NCI-H82 (cell line): ENCODE data around the gene IFI44.

Experiments used
- DNase-seq: peaks from one replicate; lab custom pipeline; 2025; lab: John Stamatoyannopoulos, UW

The IFI44 gene, protein sequence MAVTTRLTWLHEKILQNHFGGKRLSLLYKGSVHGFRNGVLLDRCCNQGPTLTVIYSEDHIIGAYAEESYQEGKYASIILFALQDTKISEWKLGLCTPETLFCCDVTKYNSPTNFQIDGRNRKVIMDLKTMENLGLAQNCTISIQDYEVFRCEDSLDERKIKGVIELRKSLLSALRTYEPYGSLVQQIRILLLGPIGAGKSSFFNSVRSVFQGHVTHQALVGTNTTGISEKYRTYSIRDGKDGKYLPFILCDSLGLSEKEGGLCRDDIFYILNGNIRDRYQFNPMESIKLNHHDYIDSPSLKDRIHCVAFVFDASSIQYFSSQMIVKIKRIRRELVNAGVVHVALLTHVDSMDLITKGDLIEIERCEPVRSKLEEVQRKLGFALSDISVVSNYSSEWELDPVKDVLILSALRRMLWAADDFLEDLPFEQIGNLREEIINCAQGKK

DNA sequence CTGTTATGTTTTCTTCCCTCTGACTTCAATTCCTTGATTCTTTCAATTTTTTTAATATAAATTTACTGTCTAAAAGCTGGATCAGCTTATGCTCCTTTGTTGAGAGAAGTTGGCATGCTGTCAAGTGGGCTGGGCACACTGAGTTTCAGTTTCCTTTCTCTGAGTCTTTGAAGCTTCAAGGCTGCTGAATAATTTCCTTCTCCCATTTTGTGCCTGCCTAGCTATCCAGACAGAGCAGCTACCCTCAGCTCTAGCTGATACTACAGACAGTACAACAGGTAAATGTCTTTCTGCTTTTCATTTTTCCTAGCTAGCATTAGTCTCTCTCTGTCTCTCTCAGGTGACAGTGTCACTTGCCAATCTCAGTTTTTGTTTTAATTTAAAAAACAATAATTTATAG is at the start of gene IFI44:
TSS of gene IFI44 (plus strand) at position 204 of the 400 bp plus-strand sequence. CDS start 365 bp downstream, outside the sequence.
- DNase-seq = peak; percentile 35

DNA sequence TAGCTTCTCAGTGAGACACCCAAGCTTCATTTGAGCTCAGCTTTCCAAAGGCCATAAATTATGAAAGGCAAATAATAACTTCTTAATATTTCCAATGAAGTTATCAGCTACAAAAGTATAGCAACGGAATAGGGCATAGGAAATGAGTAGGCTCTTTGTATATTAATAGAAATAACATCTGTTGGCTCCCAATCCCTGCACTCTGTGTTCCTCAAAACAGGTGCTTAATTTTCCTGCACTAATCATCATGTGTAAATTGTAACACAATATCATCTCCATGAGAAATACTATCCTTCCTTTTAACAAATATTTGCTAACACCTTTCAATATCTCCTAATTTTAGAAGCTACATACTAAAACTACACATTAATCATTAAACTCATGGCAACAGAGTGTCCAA is 48.6 kb upstream of the IFI44 start:
- DNase-seq = no peak

DNA sequence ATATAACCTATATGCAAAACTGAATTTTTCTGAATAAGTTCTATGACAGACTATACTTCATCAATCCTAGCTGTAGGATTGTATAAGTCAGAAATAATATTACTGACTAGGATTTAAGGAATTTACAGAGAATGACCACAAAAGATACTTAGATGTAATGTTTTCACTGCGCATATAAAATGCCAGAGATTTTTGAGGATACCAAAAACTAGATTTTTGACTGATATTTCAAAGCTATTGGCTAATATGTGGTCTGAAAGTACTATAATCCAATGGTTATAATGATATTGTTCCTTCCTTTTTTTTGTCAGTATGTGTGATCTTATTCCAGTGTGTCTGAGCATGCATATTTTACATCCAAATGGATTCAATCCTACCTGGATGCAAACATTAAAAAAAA is 46.4 kb upstream of the IFI44 start:
- no peak for DNase-seq

DNA sequence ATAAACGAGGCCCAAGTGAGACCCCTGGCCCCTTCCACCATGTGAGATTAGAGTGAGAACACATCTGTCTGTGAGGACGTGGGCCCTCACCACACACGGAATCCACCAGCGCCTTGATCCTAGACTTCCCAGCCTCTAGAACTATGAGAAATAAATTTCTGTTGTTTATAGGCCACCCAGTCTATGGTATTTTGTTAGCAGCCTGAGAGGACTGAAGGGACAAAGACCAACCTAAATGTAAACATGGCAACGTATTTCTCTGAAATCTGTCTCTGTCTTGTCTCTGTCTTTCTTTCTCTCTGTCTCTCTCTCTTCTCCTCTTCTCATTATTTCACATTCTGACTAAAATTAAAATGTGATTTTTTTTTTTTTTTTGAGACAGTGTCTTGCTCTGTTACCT is 45.0 kb upstream of the IFI44 start:
- DNase-seq = no peak

DNA sequence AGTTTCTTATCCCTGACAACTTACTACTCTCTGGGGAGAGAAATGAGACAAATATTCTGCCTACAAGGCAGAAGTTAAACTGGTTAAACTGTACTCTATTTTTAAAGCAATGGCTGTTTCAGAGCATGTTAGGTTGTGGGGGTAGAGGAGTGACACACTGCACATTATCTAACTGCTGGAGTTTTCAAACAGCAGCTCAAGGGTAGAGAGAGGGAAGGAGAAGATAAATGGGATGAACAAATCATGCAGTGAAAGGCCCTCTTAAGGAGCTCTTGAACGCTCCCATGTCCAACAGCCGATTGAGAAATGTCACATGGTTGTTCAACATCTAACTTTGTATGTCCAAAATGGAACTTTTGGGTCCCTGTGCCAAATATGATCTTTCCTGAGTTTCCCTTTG is 43.4 kb upstream of the IFI44 start:
- DNase-seq = peak; percentile 11

DNA sequence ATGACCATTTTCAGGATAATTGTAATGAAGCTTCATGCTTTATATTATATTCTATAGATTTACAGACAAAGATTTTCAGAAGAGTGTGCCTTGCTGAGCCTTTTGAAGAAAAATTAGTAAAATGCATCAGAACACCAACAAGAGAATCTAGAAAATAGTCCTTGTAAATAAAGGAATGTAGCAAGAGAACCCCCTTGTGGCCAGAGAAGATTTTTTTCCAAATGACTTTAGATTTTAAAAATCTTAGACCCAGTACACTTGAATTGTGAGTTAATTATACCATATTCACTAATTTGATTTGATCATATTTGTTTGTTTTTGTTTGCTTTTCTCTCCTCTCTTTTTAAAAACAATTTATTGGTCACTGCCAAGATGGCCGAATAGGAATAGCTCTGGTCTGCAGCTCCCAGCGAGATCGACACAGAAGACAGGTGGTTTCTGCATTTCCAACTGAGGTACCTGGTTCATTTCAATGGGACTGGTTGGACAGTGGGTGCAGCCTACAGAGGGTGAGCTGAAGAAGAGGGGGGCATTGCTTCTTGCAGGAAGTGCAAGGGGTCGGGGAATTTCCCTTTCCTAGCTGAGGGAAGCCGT is 42.2 kb upstream of the IFI44 start:
- peak; percentile 60 for DNase-seq

GRCh38 chr1:78607944-78608343 is 41.7 kb upstream of the IFI44 start:
- no peak for DNase-seq

DNA sequence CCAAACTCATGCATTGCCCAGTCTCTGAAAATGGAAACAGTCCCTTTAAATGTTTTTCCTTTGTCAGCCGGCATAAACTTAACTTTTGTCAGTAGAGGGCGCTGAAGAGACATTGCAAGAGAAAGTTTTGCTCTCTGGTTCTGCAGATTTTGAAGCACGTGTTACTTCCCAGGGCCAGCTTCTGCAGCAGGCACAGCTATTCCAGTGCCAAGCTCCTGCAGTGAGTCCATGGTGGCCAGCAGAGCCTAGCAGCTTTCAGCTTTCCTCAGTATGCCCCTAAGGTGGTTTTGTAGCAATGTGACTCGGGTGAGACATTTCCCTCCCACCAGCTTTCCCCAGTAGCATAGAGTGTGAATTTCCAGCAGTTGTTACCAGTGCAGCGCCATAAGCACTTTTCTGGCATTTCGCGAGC is 32.0 kb upstream of the IFI44 start:
- DNase-seq = peak; percentile 93

GRCh38 chr1:78619032-78619431 is 30.6 kb upstream of the IFI44 start:
- DNase-seq = peak; percentile 86

DNA sequence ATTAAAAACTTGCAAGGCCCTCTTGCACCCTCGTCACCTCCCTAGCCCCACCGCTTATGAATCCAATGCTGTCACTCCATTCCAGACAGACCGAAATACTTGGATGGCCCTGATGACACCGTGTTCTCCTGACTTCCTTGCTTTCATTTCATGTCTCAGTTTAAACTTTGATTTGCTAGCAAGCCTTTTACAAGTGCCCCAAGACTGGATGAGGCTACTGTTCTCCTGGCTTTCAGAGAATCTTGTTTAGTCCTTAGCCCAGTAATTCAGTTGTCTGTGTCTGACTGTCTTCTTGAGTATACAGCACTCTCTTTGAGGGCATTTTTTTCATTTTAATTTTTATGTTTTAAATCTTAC is 30.2 kb upstream of the IFI44 start:
- DNase-seq = peak; percentile 72

GRCh38 chr1:78619803-78620579 is 29.6 kb upstream of the IFI44 start, which contains the start of gene IFI44L:
IFI44L (plus strand) TSS chr1:78620448; CDS start chr1:78627916, 7,468 bp downstream.
- DNase-seq = peak; percentile 63

- DNase-seq = no peak
These were observed 29.0 kb upstream of the IFI44 start for GRCh38 chr1:78620666-78621065.

GRCh38 chr1:78622548-78622947 is 27.1 kb upstream of the IFI44 start:
- DNase-seq = no peak

GRCh38 chr1:78624035-78624434 is 25.6 kb upstream of the IFI44 start:
- no peak for DNase-seq

GRCh38 chr1:78627321-78627720 is 22.3 kb upstream of the IFI44 start:
- no peak for DNase-seq

GRCh38 chr1:78630600-78630999 is 19.0 kb upstream of the IFI44 start:
- DNase-seq = no peak

- no peak for DNase-seq
These were observed 16.4 kb upstream of the IFI44 start for GRCh38 chr1:78633209-78633608.

DNA sequence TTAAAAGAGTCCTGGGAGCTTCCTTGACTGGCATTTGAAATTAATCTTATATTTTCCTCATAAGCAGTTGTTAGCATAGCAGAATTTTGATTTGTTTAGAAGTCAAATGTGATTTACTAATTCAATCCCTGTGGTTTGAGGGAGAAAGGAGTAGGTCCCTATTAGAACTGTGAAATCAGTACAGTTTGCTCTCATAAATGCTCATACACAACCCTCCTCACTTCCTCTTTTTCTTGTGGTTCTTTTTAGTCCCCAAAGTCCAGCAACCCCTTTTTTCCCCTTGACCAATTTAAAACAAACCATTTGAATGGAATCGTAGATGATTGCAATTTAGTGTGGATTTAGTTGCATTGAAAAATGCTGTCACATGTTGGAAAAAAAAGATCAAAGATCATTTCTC is 9.2 kb upstream of the IFI44 start:
- no peak for DNase-seq

DNA sequence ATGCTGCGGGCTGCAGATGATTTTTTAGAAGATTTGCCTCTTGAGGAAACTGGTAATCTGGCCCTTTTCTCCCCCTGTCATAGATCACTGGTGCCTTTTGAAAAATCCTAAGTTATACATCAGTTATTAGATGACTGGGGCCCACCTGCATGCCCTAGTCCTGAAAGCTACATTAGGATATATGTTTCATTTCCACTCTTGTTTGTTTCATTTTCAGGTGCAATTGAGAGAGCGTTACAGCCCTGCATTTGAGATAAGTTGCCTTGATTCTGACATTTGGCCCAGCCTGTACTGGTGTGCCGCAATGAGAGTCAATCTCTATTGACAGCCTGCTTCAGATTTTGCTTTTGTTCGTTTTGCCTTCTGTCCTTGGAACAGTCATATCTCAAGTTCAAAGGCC is 8.1 kb upstream of the IFI44 start:
- no peak for DNase-seq

- DNase-seq = no peak
These were observed 3.9 kb upstream of the IFI44 start for GRCh38 chr1:78645723-78646122.

DNA sequence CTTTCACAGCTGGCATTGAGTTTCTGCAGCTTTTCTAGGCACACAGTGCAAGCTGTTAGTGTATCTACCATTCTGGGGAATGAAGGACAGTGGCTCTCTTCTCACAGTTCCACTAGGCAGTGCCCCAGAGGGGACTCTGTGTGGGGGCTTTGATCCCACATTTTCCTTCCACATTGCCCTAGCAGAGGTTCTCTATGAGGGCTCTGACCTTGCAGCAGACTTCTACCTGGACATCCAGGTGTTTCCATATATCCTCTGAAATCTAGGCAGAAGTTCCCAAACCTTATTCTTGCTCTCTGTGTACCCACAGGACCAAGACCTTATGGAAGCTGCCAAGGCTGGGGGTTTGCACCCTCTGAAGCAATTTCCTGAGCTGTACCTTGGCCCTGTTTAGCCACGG is 2.4 kb upstream of the IFI44 start:
- DNase-seq = no peak

GRCh38 chr1:78650114-78650660 is 556 bp downstream of the IFI44 start:
- DNase-seq = peak; percentile 40

DNA sequence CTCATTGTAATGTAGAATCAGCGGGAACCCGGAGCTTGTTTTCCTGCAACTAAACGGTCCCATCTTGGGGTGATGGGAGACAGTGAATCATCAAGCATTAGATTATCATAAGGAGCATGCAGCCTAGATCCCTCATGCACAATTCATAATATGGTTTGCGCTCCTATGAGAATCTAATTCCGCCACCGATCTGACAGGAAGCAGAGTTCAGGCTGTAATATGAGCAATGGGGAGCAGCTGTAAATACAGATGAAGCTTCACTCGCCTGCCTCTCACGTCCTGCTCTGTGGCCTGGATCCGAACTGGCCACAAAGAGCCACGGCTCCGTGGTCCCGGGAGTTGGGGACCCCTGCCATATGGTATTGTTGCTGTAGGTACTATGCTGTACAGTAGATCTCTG is 1.6 kb downstream of the IFI44 start:
- no peak for DNase-seq
